T-helper 1 cell treated with Interleukin-12 subunit alpha and Interleukin-12 subunit beta and Interleukin-4 antibody, amounts not matched to agents 30 ng/mL and 1 ng/mL, for 36 hours (primary cell): ENCODE results near the gene PMF1. TPM values are rescaled to one million over a fixed set of nuclear protein-coding genes. Genes with fewer than 3 reads are reported as not detected.

Experiments used
- intact Hi-C: fragments of 100-400 bp; cut with micrococcal nuclease; formaldehyde crosslinking; loops from one replicate; pipeline ENCODE4 v1.15.1; 2024
- total RNA-seq: library from RNA; stranded (reverse); gene quantifications from 2 replicates; pipeline ENCODE4 v1.2.3, GENCODE V29; 2022

Gene PMF1
- total RNA-seq, 1 donor from 2014 or later, result 87.8 TPM

DNA sequence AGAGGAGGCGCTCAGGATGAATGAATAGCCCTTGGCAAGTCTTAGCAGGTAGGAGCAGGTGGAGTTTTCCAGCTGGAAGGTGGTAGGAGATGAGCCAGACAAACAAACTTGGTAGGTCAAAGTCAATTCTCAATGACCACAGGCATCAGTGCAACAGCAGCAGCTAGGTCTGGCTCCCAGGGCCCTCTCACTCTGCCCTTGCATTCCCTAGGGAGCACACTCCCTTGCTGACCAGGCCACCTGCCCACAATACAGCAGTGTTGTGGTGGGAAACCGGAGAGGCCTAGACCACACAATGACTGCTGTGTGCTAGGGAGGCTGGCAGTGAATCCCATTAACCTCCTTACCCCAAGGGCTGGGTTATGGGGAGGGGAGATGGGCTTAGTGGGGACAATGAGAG, 48.1 kb downstream of the PMF1 start:
- intact Hi-C loops, result no loop called here

DNA sequence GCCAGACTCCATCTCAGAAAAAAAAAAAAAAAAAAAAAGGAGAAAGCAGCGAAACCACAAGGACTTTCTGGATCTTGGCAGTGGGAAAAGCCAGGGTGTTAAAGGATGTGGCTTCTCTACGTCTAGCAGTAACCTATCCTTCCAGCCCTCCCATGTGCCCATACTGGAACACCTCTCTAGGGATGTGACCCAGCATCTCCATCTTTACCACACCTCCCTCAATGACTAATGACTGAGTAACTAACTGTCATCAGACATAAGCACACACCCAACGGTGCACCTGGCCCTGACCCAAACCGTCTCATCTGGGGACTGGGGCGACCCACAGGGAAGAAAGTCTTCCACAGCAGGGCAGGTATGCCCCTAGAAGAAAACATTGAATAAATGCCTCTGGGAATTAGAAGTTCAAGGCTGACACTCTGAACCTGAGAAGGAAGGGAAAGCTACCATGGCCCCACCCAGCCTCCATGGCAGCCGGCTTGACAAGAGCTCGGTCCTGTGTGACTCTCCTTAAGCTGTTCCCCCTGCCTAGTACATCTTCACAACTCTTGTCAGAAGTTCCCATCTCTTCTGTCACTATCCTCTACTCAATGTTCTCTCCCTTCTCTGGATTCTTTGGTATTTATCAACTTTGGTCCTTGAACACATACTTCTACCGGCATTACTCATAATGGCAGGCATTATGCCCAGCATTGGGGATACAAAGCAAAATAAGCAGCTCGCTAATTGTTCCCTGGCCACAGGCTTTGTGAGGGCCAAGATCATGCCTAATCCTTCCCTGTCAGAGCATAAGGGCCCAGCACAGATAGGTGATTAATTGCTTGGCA, 49.9 kb downstream of the PMF1 start:
- intact Hi-C loops, result no loop called here

DNA sequence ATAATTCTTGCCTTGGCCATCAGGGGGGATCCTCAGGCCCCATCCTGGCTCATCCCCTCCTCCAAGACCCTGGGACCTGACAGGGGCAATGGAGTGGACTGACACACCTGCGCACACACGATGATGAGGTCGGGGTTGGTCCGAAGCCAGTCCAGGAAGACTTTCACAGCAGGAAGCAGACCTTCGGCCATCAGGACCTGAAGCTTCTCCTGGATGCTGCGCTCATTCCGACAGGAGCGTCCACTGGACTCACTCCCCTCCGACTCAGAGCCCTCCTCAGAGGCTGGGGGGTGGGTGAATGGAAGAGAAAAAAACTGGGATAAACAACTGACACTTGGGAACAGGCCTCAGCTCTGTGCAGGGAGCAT, 50.5 kb downstream of the PMF1 start:
- intact Hi-C loops, result no loop called here

DNA sequence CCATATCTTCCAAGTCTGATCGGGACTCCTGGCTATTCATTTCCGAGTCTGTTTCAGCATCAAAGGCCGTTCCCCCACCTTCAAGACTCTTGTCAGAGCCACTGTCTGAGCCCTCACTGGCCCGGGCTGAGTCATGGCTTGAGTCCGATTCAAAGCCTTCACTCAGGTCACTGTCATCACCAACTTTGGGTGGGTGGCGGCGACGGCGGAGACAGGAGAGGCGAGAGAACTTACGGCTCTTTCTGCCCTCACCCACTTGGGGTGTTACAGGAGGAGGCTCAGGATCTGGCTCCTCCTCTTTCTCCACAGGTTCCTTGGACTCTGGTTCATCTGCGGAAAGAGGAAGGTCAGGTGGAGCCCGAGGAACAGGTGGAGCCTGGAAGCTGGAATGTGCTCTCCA, 53.2 kb downstream of the PMF1 start:
- intact Hi-C loops, result no loop called here

DNA sequence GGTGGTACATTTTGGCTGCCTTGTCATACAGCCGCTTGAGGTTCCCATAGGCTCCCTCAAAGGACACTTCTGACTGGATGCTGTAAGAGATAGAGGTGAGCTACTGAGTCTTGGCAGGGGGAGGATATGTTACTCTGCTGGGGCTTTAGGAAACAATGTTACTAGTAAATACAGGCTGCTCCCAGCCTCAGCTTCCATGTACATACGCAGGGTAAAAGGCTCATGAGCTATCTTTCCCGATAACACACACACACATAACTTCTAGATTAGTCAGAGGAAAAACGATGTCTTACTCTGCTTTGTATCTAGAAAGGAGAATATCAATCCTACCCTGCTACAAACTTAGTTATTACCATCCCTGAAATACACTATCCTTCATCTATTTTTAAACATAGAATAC, 55.5 kb downstream of the PMF1 start:
- intact Hi-C loops, result no loop called here

DNA sequence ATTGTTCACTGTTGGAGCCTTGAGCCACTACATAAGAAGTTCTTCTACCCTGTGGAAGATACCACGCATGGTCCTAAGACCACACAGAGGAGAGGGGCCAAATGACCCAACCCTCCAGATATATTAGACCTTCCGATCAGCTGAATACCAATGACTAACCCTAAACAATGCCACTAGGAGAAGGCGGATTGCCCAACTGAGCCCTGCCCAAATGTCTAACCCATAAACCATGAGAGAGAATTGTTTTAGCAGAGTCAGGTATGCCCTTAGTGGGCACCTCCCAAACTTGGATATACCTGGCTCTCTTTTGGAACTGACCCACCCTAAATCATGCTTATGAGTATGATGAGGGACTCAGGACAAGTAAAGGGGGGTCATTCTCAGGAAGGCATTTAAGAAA, 57.5 kb downstream of the PMF1 start:
- intact Hi-C loops, result no loop called here

DNA sequence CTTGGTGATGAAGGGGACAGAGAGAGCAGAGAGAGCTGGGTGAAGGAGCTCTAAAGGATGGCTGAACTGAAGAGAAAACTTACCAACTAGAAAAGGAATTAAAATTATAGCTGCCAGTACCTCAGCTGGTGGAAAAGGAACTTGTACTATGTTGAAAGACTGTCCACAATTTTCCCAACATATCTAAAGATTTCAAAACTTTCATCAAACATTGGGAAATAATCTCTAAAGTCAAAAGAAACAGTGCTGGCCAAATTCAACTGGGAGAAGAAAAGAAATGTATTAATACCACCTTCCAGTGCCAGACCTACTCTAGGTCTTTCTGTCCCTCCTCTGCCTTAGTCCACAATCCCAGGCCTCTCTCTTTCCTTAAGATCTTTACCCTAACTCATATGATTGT, 63.7 kb downstream of the PMF1 start:
- intact Hi-C loops, result no loop called here

DNA sequence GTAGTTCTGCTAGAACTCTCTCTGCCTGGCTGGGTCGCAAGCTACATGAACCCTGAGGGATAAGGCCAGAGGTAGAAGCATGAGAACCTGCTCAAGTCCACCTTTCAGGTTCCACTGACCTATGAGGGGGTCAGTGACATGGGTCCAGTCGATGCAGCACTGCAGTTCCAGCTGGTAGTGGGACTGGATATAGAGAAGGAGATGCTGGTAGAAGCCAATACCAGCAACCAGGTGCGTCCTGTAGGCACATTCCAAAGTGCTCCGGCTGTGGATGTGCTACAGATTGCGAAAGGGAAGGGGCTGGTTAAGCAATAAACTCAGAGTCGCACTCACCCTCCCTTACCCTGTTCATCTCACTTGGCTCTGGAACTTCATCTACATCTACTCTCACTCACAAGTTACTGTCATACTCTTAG, 64.2 kb downstream of the PMF1 start:
- intact Hi-C loops, result no loop called here

DNA sequence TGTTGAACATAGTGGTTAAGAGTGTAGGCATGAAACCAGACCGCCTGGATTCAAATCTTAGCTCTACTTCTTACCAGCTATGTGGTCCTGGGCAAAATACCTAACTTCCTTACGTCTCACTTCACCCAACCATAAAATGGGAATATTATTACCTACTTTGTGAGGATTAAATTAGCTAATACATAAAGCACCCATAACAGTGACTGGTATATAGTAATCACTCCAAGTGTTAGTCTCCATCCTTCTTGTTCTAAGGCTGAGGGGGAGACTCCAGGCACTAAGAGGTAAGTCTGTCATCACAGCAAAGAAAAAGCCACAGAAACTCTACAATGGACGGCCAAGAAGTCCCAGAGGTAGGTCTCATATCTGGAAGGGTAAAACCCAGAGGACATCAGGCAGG, 67.0 kb downstream of the PMF1 start:
- intact Hi-C loops, result loop anchor here (5.0 kb wide), 3 partner anchors 368 to 1008 kb away; partner anchors contain the start of genes CLK2 and RIT1

DNA sequence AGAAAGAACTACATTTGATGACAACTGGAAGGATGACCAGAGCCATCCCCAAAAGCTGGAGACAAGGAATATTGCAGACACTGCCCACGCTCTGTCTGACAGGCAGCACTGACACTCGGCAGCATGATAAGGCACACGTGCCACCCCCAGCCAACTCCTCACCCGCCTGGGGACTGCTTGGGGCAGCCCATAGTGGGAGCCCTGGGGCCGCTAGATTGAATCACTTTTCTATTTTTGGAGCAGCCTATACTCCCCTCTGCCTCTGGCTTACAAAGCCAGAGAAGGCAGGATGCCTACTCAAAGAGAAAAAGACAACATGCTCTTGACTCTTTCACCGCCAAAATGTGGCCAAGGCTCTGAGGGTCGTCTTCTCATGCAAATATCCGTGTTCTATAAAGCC, 68.5 kb downstream of the PMF1 start:
- intact Hi-C loops, result loop anchor here (5.0 kb wide), 3 partner anchors 369 to 1009 kb away; partner anchors contain the start of genes CLK2 and RIT1

DNA sequence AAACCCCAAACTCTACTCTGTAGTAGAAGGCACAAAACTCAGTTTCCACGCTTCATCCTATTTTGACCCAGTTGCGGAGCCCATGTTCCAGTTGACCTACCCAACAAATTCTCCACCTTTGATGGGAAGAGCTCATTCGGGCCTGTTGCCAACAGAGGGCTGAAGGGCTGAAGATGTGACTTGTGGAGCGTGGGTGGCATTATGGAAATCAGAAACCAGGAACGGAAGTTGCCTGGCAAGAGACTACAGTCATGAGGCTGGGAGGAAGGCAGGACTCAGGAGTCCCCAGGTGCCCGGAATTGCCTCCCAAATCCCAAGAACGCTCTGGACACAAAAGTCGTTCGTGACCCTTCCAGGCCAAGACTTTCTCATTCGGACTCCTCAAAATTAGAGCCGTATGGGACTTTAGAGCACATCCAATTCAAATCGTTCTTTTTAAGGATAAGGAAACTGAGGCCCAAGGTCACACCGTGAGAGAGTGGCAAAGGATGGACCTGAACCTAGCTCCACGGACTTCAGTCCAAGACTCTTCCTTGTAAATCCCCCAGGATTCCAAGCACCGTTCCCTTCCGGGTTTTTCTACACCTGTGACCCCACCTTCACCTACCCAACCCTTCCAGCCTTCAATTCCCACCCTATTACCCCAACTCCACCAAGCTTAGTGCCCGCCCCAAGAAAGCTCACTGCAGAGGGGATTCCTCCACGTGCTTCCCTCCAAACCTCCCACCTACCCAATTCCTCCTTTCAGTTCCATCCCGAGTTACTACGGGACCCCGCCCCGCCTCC, 69.1 kb downstream of the PMF1 start:
- intact Hi-C loops, result loop anchor here (1.0 to 5.0 kb wide), 12 partner anchors 56 to 1010 kb away; partner anchors contain the start of genes CCT3, CLK2, GON4L and KHDC4

DNA sequence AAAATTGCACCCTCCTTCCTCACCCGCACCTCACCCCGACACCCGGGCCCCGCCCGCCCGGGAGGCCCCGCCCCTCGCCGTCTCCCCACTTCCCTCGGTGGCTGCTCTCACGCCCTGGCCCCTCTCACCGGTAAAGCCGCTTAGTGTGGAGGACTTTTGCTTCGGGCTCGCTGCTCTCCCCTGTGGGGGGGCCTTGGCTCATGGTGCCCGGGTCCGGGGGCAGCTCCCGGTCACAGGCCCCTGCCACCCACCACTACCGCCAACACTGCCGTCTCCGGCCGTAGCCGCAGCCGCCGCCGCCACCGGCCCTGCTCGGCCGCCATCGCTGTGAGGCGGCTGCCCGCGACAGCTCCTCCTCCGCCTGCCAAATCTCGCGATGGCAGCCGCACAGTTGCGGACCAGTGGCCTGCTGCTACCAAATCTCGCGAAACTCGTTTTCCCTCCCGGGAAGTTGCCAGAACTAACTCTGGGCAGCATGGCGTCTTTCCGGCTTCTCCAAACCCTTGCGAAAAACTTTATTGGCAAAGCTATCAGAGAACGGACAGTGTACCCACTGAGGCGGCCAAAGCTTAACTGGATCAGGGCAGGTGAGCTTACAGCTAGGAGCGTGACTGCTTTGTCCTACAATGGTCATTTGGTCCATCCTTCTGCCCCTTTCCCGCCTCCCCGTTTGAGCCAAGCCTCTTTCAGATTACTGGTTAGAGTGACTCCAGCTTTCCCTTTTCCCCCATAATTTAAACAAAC, 69.8 kb downstream of the PMF1 start, which contains the start of gene SMG5:
Gene SMG5 (minus strand): TSS at position 347 of the 744 bp plus-strand sequence. CDS start 145 bp downstream, at position 202.
- intact Hi-C loops, result loop anchor here (1.0 to 5.0 kb wide), 13 partner anchors 13 to 1010 kb away; partner anchors contain the start of genes CCT3, CLK2, GLMP and GON4L

DNA sequence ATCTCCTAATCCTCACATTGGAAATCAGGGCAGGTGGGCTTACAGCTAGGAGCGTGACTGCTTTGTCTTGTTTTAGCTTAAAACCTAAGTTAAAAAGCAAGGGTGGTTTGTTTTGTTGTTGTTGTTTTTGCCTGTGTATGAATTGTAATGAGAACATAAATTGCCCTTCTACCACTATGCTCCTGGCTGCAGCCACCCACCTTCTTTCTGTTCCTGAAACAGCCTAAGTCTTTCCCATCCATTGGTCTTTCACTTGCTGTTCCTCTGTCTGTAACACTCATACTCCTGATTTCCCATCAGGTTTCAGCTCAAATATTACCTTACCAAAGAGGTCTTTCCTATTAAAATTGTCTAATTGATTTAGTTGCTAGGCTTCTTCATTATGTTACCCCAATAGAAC, 70.7 kb downstream of the PMF1 start:
- intact Hi-C loops, result loop anchor here (1.0 to 5.0 kb wide), 8 partner anchors 12 to 1011 kb away; partner anchors contain the start of genes CLK2, GLMP, KHDC4 and RIT1

DNA sequence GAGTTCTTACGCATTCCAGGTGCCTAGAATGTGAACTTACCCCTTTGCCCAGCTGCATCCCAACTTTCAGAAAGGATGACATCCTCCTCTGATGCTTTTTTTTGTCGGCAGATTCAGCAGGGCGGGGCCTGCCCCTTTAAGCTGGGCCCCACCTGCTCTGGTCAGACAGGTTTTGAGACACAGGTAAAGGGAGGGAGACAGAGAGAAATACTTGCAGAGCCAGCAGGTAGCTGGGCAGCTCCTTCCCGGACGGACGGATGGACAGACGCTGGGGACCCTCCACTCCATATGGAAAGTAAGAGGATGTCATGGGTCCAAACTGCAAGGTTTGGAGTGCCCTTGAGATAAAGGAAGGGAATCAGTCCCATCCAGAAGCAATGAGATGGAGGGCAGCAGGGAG, 71.3 kb downstream of the PMF1 start, which contains the start of gene TMEM79:
Gene TMEM79 (plus strand): TSS at position 214 of the 400 bp plus-strand sequence. CDS start 902 bp downstream, outside the sequence.
- intact Hi-C loops, result loop anchor here (5.0 kb wide), 3 partner anchors 372 to 1012 kb away; partner anchors contain the start of genes CLK2 and RIT1

DNA sequence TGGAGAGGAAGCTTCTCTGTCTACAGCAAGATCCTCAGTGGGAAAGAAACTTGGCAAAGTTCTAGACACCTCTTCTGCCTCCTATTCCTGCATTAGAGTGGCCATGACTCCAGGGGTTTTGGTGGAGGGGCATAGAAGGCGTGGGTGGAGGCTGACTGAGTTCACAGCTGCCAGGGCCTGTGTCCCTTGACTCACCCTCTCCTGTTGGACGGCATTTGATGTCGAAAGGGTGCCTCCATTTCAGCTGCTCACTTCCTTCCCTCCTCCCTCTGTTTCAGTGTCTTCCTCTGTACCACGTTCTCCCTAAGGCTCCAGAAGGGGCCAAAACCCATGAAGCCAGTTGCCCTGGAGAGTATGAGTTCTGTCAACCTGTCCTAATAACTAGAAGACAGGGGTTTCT, 72.0 kb downstream of the PMF1 start:
- intact Hi-C loops, result loop anchor here (5.0 kb wide), 3 partner anchors 372 to 1012 kb away; partner anchors contain the start of genes CLK2 and RIT1

DNA sequence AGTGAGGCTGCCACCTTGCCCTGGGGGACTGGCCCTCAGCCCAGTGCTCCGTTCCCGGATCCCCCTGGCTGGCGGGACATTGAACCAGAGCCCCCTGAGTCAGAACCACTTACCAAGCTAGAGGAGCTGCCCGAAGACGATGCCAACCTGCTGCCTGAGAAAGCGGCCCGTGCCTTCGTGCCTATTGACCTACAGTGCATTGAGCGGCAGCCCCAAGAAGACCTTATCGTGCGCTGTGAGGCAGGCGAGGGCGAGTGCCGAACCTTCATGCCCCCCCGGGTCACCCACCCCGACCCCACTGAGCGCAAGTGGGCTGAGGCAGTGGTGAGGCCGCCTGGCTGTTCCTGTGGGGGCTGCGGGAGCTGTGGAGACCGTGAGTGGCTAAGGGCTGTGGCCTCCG, 72.6 kb downstream of the PMF1 start:
- intact Hi-C loops, result no loop called here

DNA sequence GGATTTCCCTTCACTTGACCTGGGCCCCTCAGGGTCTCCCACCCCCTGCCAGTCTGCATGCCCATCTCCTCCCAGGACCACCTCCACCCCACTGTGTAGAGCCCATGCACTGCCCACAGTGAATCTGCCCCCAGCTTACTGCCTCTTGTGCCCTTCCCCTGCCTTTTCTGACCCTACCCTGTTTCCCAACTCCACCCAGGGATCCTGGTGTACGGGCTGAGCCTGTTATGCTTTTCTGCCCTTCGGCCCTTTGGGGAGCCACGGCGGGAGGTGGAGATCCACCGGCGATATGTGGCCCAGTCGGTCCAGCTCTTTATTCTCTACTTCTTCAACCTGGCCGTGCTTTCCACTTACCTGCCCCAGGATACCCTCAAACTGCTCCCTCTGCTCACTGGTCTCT, 73.3 kb downstream of the PMF1 start:
- intact Hi-C loops, result no loop called here
